Kidney glomerular epithelial cell (primary cell): ENCODE data around the gene AREL1.

Source experiments
- DNase-seq: peaks from one replicate; lab custom pipeline; 2025; lab: John Stamatoyannopoulos, UW

AREL1 gene

GRCh38 chr14:74636424-74637177 is 76.3 kb downstream of the AREL1 start:
- no peak for DNase-seq

GRCh38 chr14:74635847-74636246 is 77.0 kb downstream of the AREL1 start:
- DNase-seq = no peak

- no peak for DNase-seq
Measured at GRCh38 chr14:74634964-74635363, 77.9 kb downstream of the AREL1 start.

- no peak for DNase-seq
Measured at GRCh38 chr14:74634481-74634880, 78.4 kb downstream of the AREL1 start.

GRCh38 chr14:74630881-74631690 is 81.8 kb downstream of the AREL1 start:
- no peak for DNase-seq

- DNase-seq = no peak
Measured at GRCh38 chr14:74628418-74628817, 84.5 kb downstream of the AREL1 start.

- no peak for DNase-seq
Measured at GRCh38 chr14:74627076-74627475, 85.8 kb downstream of the AREL1 start.

GRCh38 chr14:74622257-74622656 is 90.6 kb downstream of the AREL1 start:
- DNase-seq = no peak

- no peak for DNase-seq
Measured at GRCh38 chr14:74621556-74621955, 91.3 kb downstream of the AREL1 start.

- DNase-seq = no peak
Measured at GRCh38 chr14:74620923-74621322, 92.0 kb downstream of the AREL1 start.

GRCh38 chr14:74620497-74620921 is 92.4 kb downstream of the AREL1 start:
- peak; percentile 94 for DNase-seq

- DNase-seq = peak; percentile 94
Measured at GRCh38 chr14:74619672-74620131, 93.2 kb downstream of the AREL1 start.

GRCh38 chr14:74618078-74618952 is 94.6 kb downstream of the AREL1 start:
- no peak for DNase-seq

GRCh38 chr14:74616996-74617700 is 95.7 kb downstream of the AREL1 start:
- no peak for DNase-seq

GRCh38 chr14:74616507-74616906 is 96.4 kb downstream of the AREL1 start:
- DNase-seq = peak; percentile 92

- DNase-seq = no peak
Measured at GRCh38 chr14:74615735-74616134, 97.1 kb downstream of the AREL1 start.

GRCh38 chr14:74614508-74615495 is 98.1 kb downstream of the AREL1 start:
- peak; percentile 43 for DNase-seq

GRCh38 chr14:74613211-74613914 is 99.5 kb downstream of the AREL1 start:
- DNase-seq = no peak

GRCh38 chr14:74612350-74613021 is 100.4 kb downstream of the AREL1 start:
- peak; percentile 47 for DNase-seq
